Fibroblast of pulmonary artery (primary cell): ENCODE measurements around the gene PSPN.

Source experiments
- DNase-seq: peaks from one replicate; pipeline ENCODE4 v3.0.0-alpha.2; 2010; ENCODE audit warnings: low read depth
- H3K4me3 ChIP-seq: replicated peaks from 2 replicates; pipeline ENCODE4 v1.5.1; 2011; ENCODE audit warnings: low read depth, mild to moderate bottlenecking, control low read depth, low read length, moderate library complexity
- TF ChIP-seq, protein P1 (sequence below): IDR thresholded peaks from 2 replicates; pipeline ENCODE4 v1.5.1; 2011; ENCODE audit warnings: mild to moderate bottlenecking, control low read depth, low read length, inconsistent platforms; ENCODE audit errors: missing control alignments

Gene PSPN

DNA sequence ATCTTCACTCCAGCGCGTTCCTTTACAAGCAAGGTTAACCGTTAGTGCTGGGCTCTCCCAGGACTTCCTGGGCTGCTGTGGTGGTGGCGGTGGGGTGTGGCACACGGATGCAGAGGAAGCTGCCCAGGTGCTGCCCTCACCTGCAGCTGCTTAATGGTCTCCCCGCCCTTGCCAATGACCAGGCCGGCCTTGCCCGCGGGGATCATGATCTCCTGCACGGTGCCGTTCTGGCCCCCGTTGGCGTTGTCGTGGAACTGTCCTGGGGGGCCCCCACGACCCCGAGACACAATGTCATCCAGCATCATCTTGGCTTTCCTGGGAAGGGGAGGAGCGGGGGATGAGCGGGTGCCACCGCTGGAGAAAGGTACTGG is 42.8 kb upstream of the PSPN start:
- no peak for DNase-seq
- H3K4me3 ChIP-seq: no peak overlapping the region
- TF ChIP-seq, protein P1, sequence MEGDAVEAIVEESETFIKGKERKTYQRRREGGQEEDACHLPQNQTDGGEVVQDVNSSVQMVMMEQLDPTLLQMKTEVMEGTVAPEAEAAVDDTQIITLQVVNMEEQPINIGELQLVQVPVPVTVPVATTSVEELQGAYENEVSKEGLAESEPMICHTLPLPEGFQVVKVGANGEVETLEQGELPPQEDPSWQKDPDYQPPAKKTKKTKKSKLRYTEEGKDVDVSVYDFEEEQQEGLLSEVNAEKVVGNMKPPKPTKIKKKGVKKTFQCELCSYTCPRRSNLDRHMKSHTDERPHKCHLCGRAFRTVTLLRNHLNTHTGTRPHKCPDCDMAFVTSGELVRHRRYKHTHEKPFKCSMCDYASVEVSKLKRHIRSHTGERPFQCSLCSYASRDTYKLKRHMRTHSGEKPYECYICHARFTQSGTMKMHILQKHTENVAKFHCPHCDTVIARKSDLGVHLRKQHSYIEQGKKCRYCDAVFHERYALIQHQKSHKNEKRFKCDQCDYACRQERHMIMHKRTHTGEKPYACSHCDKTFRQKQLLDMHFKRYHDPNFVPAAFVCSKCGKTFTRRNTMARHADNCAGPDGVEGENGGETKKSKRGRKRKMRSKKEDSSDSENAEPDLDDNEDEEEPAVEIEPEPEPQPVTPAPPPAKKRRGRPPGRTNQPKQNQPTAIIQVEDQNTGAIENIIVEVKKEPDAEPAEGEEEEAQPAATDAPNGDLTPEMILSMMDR: no peak

DNA sequence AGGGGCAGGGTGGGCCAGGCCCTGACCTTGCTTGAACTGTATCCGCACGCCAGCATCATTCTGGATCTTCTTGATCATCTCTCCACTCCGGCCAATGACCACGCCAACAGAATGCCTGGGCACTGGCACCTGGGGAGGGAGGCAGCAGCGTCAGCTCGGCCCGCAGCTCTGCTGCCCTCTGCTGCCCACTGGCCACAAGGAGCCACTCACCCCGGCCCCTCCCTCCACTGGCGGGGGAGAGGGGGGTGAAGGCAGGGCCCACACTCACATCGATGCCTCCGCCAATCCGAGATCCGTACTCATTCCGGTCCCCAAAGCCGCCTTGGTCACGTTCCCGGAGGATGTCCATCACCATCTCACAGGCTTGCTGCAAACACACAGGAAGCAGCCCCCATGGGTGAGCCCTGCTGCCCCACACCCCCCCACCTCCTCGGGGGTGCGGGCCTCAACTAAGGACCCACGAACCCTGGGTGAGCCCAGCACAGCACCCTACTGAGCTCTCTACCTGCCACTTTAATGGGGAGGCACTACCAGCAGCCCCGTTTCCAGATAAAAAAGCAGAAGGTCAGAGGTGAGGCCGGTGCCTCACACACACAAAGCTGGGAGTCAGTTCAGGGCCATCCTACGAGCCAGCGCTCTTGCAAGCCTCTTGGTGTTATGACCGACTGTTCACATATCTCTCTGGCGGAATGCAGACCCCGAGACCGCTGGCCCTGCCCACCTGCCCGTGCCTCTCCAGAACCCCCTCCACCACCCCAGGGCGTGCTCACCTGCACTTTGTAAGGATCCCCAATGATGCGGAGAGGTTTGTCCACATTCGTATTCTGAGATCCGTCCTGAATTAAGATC is 42.2 kb upstream of the PSPN start:
- TF ChIP-seq, protein P1: peak; percentile 38
- no peak overlapping the region for H3K4me3 ChIP-seq
- DNase-seq: peak; percentile 28

DNA sequence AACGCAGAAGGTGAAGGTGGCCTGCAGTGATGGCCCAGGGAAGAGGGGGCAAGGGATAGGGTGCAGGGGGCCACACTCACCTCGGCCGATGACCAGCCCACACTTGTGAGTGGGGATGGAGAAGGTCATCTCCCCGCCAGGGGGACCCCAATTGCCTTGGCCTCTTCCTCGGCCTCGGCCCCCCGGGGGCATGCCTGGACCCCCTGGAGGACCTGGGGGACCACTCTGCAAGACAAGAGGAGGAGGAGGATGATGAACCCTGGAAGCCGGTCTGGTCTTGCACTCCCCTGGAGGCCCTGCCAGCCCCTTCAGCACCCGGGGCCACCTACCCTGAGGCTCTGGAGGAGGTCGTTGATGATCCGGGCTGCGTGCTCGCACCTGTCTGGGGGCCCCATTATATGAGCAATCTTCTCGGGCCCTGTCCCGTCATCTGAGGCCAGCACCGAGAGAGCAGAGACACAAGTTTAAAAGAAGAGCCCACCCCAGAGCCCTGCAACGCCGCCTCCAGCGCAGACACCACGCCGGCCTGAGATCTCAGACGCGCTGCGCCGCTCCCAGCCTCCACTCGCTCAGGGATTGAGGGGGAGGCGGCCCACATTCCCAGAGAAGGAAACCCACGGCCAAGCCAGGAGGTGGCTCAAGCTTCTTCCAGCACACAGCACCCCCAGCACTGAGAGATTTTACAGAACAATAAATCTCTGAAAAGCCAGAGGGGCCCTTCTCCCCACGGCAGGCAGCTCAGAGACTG is 41.1 kb upstream of the PSPN start:
- H3K4me3 ChIP-seq: no peak overlapping the region
- TF ChIP-seq, protein P1: no peak
- DNase-seq: no peak

DNA sequence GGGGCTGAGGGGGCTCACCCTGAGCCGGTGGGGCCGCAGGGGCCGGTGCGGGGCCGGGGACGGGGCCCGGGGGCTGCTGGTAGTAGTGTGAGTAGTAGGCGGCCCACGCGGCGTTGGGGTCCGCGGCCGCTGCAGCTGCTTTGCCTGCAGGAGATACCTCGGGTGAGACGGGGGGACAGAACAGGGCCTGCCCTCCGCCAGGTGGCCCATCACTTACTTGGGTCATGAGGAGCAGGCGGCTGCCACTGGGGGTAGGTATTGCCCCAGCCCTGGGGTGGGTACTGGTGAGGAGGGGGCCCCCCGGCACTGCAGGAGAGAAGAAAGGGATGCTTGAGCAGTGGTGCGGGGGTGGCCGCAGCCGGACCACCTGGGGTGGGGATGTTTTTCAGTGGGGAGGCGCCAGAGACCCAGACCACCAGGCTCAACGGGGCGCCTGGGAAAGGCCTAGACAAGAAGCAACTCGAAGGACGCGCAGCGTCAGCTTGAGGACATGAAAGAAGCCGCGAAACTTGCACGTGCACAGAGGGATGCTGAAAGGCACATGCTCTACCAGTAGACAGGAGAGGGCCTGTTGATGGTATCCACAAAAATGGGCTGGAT is 40.0 kb upstream of the PSPN start:
- no peak for DNase-seq
- TF ChIP-seq, protein P1: no peak
- H3K4me3 ChIP-seq: no peak overlapping the region

DNA sequence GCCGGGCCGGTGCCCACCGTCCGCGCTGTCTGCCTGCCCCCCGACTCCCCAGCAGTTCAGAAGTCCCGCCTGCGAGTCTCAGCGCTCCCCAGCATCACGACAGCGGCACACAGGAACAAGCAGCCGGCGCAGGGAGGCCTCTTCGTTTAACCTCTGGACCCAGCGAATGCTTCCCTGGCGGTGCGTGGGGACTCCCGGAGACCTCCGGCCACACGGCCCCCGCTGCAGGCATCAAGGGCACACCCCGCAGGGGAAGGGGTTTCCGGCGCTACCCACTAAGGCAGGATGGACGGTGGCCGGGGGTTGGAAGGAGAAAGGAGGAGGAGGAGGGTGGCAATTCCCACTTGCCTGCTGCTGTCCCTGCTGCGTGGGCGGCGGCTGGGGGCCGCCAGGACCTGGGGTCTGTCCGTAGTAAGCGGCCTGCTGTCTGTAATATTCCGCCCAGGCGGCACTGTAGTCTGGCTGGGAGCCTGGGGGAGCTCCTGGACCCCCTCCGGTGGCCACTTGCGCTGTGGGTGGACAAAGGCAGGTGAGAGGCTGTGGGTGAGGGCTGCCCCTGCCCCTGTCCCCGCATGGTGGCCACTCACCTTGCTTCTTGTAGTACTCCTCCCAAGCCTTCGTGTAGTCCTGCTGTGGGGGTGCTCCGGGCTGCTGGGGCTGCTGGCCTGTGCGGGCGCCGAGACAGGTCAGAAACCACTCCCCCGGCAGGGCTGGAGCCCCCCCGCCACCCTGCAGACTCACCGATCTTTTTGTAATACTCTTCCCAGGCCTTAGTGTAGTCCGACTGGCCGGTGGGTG is 39.3 kb upstream of the PSPN start:
- no peak overlapping the region for H3K4me3 ChIP-seq
- TF ChIP-seq, protein P1: no peak

More for the DNA sequence above, 39.3 kb upstream of the PSPN start:
- DNase-seq: no peak
